ENCODE results near the gene CST2.
"Not testable (repeated sequence)": the region's sequence is repeated elsewhere in the genome, so short reads cannot be mapped to it uniquely, and the experiment has no call there.

- TF ChIP-seq, protein P1, sequence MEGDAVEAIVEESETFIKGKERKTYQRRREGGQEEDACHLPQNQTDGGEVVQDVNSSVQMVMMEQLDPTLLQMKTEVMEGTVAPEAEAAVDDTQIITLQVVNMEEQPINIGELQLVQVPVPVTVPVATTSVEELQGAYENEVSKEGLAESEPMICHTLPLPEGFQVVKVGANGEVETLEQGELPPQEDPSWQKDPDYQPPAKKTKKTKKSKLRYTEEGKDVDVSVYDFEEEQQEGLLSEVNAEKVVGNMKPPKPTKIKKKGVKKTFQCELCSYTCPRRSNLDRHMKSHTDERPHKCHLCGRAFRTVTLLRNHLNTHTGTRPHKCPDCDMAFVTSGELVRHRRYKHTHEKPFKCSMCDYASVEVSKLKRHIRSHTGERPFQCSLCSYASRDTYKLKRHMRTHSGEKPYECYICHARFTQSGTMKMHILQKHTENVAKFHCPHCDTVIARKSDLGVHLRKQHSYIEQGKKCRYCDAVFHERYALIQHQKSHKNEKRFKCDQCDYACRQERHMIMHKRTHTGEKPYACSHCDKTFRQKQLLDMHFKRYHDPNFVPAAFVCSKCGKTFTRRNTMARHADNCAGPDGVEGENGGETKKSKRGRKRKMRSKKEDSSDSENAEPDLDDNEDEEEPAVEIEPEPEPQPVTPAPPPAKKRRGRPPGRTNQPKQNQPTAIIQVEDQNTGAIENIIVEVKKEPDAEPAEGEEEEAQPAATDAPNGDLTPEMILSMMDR (IDR thresholded peaks at IDR 0.05 in 8 of 11, conservative IDR thresholded peaks at IDR 0.05 in 3 of 11): peak in 6 of 11 experiments; percentile 31 to 59 (median 48)
- not testable (repeated sequence) for TF ChIP-seq POLR2AphosphoS5, POLR2A (IDR thresholded peaks at IDR 0.05)
Observed at GRCh38 chr20:23799216-23799847, 27.2 kb downstream of the CST2 start.
